Loucy (cell line): ENCODE data around the gene P4HB.

ENCODE experiments used
- EZH2phosphoT487 ChIP-seq: fragments of 200-600 bp; IDR thresholded peaks from 2 replicates; pipeline ENCODE4 v1.6.1; 2018; ENCODE audit warnings: antibody characterized with exemption, mild to moderate bottlenecking, moderate library complexity, borderline replicate concordance
- TF ChIP-seq, protein P1 (sequence below): fragments of 200-600 bp; sonication (generic); conservative IDR thresholded peaks from 2 replicates; pipeline ENCODE4 v1.5.1; 2014; ENCODE audit warnings: mild to moderate bottlenecking, antibody characterized with exemption, low read length

- TF ChIP-seq, protein P1, sequence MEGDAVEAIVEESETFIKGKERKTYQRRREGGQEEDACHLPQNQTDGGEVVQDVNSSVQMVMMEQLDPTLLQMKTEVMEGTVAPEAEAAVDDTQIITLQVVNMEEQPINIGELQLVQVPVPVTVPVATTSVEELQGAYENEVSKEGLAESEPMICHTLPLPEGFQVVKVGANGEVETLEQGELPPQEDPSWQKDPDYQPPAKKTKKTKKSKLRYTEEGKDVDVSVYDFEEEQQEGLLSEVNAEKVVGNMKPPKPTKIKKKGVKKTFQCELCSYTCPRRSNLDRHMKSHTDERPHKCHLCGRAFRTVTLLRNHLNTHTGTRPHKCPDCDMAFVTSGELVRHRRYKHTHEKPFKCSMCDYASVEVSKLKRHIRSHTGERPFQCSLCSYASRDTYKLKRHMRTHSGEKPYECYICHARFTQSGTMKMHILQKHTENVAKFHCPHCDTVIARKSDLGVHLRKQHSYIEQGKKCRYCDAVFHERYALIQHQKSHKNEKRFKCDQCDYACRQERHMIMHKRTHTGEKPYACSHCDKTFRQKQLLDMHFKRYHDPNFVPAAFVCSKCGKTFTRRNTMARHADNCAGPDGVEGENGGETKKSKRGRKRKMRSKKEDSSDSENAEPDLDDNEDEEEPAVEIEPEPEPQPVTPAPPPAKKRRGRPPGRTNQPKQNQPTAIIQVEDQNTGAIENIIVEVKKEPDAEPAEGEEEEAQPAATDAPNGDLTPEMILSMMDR, result no peak
- no peak for TF ChIP-seq EZH2phosphoT487
Measured at GRCh38 chr17:81858967-81859905, 1.1 kb downstream of the P4HB start.
